NCI-H2081 treated with DMSO at 0.1 percent for 48 hours (cell line): ENCODE data around the gene IRF5.
"Not testable (repeated sequence)": the region's sequence is repeated elsewhere in the genome, so short reads cannot be mapped to it uniquely, and the experiment has no call there.

Source experiments
- DNase-seq: peaks from one replicate; lab custom pipeline; 2025; lab: John Stamatoyannopoulos, UW

IRF5 gene

DNA sequence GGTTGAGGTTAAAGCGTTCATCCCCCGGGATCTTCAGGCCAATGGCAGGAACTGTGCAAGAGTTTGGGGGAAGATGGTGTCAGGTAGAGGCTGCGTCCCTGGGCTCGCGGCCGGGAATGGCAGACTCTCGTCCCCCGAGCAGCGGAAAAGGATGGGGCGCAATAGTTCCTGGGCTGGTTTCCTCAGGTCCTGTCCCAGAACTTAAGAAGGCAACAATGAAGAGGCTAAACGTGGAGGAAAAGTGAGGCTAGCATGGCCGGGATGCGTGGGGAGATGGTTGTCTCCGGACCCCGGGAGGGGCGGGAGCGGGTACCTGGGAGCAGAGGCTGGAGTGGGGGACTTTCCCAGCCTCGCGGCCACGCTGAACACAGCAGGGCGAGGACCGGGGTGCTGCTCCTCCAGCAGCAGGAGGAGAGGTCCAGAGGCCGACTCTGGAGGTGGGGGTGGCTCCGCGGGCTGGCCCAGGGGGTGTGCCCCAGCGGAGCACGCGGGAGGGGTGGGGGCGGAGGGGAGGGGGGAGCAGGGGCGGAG, 882 bp downstream of the IRF5 start:
- DNase-seq = no peak

DNA sequence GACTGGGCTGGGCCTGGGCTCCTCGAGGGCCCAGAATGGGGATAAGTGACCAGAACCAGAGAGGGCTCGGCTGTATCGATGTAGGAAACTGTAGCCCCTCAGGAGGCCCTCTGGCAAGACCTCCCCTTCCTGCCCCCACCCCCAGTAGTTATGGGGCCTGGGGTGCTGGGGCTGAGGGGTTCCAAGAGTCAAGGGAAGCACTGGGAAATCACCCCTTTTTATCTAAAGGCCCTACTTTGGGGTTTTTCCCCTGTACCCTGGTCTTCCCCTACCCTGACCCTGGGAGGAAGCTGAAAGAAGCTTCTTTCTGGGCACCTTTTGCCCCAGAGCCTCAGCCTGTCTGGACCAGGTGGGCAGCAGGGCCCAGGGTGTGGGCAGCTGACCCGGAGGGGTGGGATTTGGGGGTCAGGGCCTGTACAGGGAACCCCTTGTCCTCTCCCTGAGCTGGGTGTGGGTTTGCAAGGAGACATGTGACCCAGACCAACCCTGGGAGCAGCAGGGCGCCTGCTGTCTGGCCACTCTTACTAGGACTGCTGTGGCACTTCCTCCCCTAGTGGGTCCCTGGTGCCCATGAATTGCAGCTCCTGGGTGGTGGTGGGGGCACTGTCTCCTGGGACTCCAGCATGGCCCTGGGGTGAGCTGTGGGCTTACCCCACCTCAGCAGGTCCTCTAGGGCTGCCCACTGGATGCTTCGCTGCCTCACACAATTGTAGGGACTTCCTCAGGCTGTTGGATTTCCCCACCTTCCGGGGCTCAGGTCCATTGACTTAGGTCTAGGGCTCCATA, 1.5 kb downstream of the IRF5 start:
- DNase-seq = no peak

DNA sequence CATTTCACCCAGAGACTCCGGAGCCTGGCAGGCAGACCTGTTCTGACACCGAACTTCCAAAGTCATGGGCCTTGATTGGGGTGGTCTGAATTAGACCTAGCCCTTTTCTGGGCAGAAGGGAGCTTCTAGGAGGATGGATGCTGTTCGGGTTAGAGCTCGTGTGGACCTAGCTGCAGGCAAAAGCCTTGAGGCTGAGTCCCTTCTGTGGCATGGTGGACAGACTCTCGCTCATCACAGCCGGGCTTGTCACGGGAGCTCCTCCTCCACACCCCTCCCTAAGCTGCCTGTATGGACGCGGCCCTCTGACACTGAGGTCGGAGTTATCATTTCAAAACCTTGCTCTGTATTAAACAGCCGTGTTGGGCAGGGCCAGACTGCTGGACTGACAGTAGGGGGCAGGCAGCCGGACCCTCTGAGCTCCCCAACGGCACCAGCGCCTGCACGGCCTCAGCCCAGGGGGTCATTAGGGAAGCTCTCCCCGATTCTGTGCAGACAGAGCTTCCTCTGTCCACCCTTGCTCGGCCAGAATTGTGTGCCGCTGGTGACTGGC, 2.2 kb downstream of the IRF5 start:
- DNase-seq = no peak

DNA sequence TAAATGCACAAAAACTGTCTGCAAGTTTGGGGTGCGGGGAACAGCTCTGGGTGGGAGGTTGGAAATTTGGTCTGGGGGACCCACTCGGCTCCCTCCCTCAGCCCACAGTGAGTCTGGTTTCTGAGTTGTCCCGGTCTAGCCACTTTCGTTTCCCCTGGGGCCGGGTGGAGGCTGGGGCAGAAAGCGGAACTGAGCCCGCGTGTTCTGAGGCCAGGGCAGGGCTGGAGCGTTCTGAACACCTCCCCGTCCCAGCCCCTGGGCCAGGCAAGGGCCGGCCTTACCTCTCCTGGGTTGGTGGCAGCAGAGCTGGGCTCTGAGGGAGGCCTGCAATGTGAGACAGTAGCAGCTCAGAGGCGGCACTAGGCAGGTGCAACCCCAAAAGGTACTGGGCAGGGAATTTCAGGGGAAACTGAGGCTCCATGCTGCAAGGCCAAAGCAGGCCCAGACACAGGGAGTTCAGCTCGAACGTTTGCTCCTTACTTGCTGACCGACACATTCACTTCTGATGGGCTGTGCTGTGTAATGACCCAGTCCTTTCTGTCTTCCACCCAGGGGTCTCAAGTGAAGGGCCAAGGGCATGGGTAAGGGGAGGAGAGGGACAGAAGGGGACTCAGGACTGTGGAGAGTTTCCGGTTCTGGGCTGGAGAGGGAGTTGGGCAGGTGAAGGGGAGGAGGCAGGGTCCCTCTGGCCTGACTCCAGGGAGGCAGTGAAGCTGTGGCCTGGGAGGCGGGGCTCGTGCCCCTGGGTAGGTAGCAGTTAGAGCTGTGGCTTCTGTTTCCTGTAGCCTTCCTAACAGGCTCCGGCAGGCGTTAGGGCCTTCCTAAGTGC, 3.0 kb downstream of the IRF5 start:
- no peak for DNase-seq

DNA sequence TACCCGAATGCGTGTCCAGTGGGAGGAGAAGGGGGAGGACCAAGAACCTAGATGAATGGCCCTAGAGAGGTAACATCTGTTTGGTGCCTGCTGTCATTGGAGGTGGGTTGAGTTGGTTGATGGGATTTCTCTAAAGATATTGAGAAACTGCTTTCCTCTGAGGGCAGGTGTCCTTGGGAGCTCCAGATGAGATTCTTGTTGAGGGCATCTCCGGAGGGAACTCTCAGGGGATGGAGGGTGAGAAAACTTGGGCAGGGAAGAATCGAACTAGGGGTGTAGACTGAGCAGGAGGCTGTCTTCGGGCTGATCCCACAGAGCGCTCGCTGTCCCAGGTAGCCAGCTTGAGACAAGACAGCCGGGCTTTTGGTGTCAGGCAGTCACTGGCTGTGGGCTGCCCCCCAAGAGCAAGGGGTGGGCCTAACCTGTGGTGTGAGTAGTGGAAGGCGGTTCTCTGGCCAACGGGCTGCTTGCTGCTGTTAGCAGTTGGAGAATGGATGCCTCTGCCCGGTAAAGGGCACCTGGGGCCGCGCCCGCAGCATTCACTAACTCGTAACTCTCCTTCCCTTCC, 3.7 kb downstream of the IRF5 start:
- no peak for DNase-seq

DNA sequence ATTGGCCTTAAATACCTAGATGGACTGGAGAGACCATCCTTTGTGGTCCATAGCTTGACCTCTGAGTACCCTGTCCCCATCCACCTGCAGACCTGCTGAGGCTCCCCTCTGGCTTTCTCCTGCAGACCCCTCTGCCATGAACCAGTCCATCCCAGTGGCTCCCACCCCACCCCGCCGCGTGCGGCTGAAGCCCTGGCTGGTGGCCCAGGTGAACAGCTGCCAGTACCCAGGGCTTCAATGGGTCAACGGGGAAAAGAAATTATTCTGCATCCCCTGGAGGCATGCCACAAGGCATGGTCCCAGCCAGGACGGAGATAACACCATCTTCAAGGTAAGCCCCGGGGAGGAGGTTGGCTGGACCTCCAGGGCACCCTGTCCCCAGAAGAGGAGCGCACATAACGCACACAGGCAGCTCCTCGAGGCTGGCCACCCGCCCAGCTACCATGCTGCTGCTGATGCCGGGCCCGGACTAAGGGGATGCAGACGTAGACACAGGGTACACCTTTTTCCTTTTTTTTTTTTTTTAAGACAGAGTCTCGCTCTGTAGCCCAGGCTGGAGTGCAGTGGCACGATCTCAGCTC, 4.3 kb downstream of the IRF5 start:
- no peak for DNase-seq

DNA sequence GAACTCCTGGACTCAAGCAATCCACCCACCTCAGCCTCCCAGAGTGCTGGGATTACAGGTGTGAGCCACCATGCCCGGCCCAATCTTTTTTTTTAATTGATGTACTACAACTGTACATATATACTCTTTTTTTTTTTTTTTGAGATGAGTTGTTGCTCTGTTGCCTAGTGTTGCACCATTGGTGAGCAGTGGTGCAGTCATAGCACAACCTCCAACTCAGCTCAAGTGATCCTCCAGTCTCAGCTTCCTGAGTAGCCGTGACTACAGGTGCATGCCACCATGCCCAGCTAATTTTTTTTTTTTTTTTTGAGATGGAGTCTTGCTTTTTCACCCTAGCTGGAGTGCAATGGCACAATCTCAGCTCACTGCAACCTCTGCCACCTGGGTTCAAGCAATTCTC, 5.5 kb downstream of the IRF5 start:
- not testable (repeated sequence) for DNase-seq

DNA sequence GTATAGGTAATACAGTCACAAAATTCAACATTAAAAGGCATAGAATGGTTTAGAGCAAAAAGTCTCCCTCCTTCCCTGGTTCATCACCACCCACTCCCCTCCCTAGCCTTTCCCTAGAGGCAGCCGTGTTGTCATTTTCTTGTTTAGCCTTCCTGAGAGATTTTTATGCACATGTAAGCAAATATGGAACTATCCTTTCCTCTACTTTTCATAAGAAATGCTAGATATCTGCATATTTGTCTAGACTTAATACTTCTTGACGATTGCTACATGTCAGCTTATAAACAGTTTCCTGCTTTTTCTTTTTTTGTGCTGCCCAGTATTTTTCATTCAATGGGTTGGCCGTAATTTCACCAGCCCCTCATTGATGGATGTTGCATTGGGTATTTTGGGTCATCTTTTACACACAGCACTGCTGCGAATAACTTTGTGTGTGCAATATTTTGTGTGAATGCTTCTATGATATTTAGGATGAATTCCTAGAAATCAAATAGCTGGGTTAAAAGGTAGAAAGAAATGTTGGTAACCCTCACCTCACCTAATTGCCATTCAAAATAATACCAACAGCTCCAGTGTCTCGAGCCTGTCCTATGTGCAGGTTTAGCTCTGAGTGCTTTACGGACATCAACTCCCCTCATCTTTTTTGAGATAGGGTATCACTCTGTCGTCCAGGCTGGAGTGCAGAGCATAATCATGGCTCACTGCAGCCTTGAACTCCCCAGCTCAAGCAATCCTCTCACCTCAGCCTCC, 6.9 kb downstream of the IRF5 start:
- no peak for DNase-seq

DNA sequence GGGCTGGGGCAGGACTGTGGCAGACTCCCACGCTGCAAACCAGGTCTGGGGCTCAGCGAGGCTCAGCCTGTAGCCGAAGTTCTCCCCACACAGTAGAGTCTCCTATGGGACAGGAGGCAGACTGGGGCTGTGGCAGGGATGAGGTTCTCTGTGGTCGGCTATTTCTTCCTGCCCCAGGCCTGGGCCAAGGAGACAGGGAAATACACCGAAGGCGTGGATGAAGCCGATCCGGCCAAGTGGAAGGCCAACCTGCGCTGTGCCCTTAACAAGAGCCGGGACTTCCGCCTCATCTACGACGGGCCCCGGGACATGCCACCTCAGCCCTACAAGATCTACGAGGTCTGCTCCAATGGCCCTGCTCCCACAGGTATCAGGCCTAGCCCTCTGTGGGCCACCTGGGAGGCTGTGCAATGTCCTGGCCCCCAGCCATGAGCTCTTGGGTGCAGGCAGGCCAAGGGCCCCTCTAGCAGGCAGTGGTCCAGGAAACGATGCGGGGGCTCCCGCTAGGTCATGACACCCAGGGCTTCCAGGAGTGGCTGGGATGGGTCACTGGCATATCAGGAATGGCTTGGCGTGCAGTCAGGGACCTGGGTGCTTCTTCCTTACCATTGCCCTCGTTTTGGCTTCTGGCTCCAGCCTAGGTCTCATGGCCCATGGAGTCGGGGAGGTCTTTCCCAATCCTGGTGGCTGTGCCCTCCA, 8.1 kb downstream of the IRF5 start:
- DNase-seq = no peak

DNA sequence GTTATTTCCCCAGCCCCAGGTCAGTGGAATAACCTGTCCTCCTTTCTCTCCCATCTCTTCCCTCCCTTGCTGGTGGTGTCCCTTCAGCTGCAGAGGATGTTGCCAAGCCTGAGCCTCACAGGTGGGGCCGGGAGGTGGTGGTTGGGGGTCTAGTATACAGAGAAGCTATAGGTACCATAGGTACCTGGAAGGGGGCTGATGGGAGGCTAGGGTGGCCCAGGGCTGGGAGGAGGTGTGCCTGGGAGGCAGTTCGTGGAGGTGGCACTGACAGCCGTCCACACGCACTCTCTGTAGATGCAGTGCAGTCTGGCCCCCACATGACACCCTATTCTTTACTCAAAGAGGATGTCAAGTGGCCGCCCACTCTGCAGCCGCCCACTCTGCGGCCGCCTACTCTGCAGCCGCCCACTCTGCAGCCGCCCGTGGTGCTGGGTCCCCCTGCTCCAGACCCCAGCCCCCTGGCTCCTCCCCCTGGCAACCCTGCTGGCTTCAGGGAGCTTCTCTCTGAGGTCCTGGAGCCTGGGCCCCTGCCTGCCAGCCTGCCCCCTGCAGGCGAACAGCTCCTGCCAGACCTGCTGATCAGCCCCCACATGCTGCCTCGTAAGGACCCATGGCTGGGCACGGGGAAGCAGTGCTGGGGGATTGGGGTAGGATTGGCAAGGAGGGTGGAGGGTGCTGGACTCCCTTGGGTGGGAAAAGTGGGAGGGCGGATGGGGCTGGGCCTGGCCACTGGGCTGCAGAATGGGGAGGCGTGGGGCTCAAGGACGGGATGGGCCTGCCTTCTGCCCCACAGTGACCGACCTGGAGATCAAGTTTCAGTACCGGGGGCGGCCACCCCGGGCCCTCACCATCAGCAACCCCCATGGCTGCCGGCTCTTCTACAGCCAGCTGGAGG, 9.5 kb downstream of the IRF5 start:
- no peak for DNase-seq

DNA sequence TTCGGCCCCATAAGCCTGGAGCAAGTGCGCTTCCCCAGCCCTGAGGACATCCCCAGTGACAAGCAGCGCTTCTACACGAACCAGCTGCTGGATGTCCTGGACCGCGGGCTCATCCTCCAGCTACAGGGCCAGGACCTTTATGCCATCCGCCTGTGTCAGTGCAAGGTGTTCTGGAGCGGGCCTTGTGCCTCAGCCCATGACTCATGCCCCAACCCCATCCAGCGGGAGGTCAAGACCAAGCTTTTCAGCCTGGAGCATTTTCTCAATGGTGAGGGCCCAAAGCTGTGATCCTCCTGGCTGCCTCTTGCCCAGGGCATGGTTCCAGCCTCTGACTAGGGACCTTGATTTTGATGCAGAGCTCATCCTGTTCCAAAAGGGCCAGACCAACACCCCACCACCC, 10.1 kb downstream of the IRF5 start:
- no peak for DNase-seq

DNA sequence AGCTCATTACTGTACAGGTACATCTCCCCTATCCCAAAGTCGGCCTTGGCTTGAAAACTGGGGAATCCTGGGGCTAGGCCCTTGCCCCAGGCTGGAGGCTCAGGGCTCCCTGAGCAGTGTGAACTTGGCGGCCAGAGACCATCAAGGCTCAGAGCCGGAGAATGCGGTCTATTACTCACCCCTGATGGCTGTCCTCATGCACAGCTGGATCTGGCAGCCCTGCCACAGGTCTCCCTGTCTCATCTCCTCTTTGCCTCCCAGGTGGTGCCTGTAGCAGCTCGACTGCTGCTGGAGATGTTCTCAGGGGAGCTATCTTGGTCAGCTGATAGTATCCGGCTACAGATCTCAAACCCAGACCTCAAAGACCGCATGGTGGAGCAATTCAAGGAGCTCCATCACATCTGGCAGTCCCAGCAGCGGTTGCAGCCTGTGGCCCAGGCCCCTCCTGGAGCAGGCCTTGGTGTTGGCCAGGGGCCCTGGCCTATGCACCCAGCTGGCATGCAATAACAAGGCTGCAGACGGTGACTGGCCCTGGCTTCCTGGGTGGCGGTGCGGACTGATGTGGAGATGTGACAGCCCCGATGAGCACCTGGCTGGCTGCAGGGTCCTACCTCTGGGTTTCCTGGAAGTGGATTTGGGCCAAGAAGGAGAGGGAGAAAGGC, 10.7 kb downstream of the IRF5 start:
- DNase-seq = no peak

DNA sequence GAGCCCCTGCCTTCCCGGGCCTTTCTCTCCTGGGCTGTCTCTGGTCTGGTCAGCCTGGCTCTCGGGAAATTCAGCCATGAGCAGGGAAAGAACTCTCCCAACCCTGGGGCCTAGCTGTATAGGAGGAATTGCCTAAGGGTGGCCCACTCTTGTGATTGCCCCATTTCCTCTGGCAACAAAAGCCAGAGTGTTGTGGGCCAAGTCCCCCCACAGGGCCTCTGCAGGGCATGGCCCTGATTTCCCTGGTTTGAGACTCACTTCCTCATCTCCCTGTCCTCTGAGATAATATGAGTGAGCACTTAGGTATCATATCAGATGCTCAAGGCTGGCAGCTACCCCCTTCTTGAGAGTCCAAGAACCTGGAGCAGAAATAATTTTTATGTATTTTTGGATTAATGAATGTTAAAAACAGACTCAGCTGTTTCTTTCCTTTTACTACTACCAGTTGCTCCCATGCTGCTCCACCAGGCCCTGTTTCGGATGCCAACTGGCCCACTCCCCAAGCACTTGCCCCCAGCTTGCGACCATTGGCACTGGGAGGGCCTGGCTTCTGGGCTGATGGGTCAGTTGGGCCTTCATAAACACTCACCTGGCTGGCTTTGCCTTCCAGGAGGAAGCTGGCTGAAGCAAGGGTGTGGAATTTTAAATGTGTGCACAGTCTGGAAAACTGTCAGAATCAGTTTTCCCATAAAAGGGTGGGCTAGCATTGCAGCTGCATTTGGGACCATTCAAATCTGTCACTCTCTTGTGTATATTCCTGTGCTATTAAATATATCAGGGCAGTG, 11.4 kb downstream of the IRF5 start:
- DNase-seq = no peak

DNA sequence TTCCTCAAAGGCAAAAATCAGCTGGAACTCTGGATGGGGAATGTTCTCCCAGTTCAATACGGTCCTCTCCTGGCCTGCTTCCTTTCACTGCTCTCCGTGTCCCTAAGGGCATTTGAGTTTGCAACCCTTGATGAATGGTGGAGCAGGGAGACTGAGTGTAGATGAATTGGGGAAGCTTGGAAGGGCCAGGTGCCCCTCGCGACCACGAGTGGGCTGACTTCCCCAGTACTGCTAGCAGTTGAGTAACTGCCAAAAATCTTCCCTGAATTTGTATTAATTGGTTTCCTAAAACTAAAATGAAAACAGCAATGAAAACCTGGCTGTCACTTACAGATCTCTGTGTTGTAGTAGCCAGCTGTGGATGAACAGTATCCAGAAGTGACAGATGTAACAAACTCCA, 13.6 kb downstream of the IRF5 start:
- no peak for DNase-seq

DNA sequence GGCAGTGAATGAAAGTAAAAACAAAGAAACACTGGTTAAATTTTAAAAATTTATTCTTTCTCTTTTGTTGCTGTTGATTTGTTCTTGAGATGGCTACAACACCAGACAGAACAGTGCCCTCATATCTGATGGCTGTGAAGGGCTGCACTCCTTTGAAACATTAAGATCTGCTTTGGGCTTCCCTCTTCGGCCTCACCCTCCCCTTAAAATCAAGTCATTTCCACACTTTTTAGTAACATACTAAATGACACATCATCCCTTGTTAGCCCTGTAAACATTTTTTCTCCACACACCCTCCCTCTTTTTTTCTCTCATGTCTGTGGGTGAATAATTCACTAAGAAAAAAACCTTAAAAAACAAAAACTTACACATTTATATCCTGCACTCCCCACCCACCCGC, 16.4 kb downstream of the IRF5 start:
- no peak for DNase-seq

DNA sequence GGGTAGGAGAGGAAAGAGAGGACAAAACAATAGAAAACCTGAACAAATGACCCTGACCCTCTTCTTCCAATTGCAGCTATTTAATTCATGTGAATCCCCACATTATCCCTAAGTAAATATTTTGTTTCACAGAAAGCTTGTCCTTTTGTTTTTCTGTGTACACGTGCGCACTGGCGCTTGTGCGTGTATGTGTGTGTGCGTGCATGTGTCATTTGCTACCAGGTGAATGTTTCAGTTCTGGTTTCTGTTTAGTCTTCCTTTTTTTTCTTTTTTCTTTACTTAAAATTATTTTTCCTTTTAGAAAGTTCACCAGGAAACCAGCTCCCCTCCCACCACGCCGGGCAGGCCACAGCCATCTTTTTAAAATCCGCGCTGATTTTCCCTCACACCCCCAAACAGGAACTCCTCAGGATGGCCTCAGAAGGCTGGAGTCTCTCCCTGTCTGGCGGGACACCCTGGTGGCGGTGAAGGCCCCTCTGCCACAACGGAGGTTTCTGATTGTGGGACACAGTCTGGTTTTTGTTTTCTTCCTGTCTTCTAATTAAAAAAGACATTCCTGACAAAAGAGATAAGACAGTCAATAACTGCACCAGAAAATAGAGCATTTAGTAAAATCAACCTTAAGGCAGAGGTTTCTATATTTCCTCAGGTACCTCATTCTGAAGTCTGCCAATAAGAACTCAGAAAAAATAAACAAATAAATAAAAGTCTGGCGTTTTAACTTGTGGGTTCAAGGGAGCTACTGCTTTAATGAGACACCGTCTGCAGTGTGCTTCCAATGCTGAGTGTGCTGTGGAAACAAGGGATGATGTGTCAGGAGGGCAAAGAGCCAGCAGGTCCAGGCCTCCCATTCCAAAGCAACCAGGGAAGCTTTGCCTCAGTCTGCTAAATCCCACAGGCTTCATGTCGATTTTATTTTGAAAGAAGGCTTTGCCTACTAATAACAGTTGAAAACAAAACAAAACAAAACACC, 17.4 kb downstream of the IRF5 start:
- no peak for DNase-seq

DNA sequence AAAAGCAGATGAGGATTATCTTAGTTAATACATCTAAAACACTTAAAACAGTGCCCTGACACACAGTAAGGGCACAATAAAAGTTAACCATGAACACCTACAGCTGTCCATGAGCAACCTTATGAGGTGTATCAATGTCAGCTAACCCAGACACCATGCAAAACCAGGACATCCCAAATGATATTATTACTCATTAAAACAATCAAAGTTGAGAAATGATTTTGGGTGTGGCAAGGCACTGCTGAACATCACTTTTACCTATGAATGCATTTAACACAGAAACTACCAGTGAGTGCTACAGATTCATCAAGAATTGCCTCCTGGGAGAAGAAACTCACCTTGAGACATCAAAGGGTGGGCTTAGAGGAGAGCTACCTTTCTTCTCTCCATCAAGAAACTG, 18.3 kb downstream of the IRF5 start:
- no peak for DNase-seq
